ENCODE measurements around the gene PUS1.
A peak's percentile ranks its signal among the peaks of the same experiment; 100 is the strongest.

The PUS1 gene

DNA sequence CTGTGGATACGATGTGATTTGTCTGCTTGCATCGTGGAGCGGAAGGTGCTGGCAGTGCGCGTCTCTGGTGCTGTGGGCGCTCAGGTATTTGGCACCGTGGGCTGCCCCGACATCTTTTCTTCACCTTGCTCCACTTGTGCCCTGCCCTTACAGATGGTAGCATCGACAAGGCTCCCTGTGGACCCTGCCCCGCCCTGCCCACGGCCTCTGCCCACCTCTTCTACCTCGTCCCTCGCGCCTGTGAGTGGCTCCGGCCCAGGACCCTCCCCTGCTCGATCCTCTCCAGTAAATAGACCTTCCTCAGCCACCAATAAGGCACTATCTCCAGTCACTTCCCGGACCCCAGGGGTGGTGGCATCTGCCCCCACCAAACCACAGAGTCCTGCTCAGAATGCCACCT, 57.3 kb downstream of the PUS1 start:
- DNase-seq (ENCODE audit: low read depth) = no peak
- H3K4me3 ChIP-seq (ENCODE audit: low read depth, low read length) = no peak overlapping the region
- no peak for TF ChIP-seq MYC (IDR thresholded peaks at IDR 0.05; ENCODE audit: low read depth, low read length)
- TF ChIP-seq, protein P1, sequence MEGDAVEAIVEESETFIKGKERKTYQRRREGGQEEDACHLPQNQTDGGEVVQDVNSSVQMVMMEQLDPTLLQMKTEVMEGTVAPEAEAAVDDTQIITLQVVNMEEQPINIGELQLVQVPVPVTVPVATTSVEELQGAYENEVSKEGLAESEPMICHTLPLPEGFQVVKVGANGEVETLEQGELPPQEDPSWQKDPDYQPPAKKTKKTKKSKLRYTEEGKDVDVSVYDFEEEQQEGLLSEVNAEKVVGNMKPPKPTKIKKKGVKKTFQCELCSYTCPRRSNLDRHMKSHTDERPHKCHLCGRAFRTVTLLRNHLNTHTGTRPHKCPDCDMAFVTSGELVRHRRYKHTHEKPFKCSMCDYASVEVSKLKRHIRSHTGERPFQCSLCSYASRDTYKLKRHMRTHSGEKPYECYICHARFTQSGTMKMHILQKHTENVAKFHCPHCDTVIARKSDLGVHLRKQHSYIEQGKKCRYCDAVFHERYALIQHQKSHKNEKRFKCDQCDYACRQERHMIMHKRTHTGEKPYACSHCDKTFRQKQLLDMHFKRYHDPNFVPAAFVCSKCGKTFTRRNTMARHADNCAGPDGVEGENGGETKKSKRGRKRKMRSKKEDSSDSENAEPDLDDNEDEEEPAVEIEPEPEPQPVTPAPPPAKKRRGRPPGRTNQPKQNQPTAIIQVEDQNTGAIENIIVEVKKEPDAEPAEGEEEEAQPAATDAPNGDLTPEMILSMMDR (IDR thresholded peaks at IDR 0.05; ENCODE audit: low read depth, low read length) = no peak
- TF ChIP-seq, protein P2, sequence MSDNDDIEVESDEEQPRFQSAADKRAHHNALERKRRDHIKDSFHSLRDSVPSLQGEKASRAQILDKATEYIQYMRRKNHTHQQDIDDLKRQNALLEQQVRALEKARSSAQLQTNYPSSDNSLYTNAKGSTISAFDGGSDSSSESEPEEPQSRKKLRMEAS (IDR thresholded peaks at IDR 0.05; ENCODE audit: low read depth, low read length) = no peak
- no peak for TF ChIP-seq POLR2A (IDR thresholded peaks at IDR 0.05; ENCODE audit: extremely low read depth, insufficient read length)

DNA sequence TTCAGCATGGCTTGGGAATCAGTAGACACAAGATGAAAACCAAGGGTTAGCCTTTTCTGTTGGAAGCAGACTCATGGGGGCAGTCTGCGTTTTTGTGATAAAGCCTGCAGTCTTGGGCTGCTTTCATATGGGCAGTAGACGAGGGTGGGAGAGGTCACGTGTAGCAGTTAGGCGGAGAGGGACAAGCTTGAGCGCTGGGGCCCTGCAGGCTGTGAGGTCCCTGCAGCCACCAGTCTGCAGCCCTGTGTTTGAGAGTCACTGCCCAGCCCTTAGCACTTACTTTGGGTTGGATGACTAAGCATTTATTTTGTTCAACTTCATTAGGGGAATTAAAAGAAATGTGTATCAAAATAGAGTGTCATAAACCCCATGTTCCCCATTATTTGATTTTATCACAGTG, 57.8 kb downstream of the PUS1 start:
- H3K4me3 ChIP-seq (ENCODE audit: low read depth, low read length) = no peak overlapping the region
- peak; percentile 39 for DNase-seq (ENCODE audit: low read depth)
- TF ChIP-seq POLR2A (IDR thresholded peaks at IDR 0.05; ENCODE audit: extremely low read depth, insufficient read length) (no peak), MYC (IDR thresholded peaks at IDR 0.05; ENCODE audit: low read depth, low read length) (no peak)
- TF ChIP-seq, protein P2 (IDR thresholded peaks at IDR 0.05; ENCODE audit: low read depth, low read length) = no peak
- TF ChIP-seq, protein P1 (IDR thresholded peaks at IDR 0.05; ENCODE audit: low read depth, low read length) = no peak

DNA sequence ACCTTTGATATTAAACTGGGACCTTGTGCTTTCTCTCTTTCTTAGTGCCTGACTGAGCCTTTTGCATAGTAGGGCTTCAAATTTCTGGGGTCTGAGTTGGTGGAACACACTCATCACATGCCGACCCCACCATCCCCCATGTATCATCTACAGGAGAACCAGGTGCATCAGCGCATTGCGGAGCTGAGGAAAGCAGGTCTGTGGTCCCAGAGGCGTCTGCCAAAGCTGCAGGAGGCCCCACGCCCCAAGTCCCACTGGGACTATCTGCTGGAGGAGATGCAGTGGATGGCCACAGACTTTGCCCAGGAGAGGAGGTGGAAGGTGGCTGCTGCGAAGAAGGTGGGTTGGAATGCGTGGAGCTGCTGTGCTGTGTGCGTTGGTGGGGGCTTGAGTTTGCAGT, 58.5 kb downstream of the PUS1 start:
- TF ChIP-seq, protein P2 (IDR thresholded peaks at IDR 0.05; ENCODE audit: low read depth, low read length) = no peak
- TF ChIP-seq MYC (IDR thresholded peaks at IDR 0.05; ENCODE audit: low read depth, low read length) (no peak), POLR2A (IDR thresholded peaks at IDR 0.05; ENCODE audit: extremely low read depth, insufficient read length) (no peak)
- TF ChIP-seq, protein P1 (IDR thresholded peaks at IDR 0.05; ENCODE audit: low read depth, low read length) = no peak
- no peak for DNase-seq (ENCODE audit: low read depth)
- H3K4me3 ChIP-seq (ENCODE audit: low read depth, low read length) = no peak overlapping the region

DNA sequence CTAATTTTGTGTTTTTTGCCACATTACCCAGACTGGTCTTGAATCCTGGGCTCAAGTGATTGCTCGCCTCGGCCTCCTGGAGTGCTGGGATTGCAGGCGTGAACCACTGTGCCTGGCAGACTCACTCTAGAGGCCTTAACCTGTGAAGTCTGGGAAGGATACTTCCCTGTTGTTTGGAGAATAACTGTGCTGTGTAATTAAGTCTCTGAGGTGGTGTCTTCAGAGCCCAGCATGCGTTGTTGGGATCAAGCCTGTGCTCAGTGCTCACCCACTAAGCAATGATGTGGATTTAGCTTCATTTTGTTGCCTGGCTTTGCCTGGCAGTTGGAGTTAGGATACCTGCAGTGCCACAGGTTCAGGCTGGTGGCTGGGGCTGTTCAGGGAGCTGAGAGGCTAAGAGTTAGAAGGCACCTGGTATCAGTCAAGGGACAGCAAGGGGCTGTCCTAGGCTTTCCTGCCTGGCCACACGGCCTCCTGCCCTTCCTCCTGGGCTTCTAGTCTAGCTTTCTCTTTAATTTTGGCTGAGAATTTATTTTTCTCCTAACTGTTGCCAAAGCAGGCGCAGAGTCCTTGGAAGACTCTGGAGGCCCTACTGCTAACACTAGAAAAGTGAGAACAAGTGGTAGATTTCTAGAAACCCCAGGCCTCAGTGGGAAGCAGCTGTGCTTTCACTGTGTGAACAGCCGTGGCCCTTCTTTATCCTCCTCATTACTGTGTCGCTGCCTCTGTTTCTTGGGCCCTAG, 59.1 kb downstream of the PUS1 start:
- H3K4me3 ChIP-seq (ENCODE audit: low read depth, low read length) = no peak overlapping the region
- TF ChIP-seq, protein P1 (IDR thresholded peaks at IDR 0.05; ENCODE audit: low read depth, low read length) = no peak
- no peak for TF ChIP-seq MYC (IDR thresholded peaks at IDR 0.05; ENCODE audit: low read depth, low read length)
- TF ChIP-seq POLR2A (IDR thresholded peaks at IDR 0.05; ENCODE audit: extremely low read depth, insufficient read length) = no peak
- TF ChIP-seq, protein P2 (IDR thresholded peaks at IDR 0.05; ENCODE audit: low read depth, low read length) = no peak
- no peak for DNase-seq (ENCODE audit: low read depth)

DNA sequence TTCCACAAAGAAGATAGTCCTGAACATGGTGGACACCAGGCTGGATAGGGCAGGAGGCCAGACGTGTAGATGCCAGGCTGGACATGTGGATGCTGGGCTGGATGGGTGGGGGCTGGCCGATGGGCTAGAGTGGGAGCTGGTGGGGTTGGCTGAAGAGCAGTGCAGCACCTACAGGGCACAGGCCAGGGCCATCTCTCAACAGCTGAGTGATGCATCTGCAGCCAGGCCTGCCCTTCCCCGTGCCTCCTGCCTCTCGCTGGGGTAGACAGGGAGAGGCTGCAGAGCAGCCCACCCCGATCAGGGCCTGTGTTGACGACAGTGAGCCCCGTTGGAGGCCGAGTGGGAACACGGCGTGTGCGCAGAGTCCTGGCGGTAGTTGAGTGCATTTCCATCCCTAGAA, 59.9 kb downstream of the PUS1 start:
- no peak overlapping the region for H3K4me3 ChIP-seq (ENCODE audit: low read depth, low read length)
- no peak for DNase-seq (ENCODE audit: low read depth)
- no peak for TF ChIP-seq POLR2A (IDR thresholded peaks at IDR 0.05; ENCODE audit: extremely low read depth, insufficient read length)
- TF ChIP-seq, protein P1 (IDR thresholded peaks at IDR 0.05; ENCODE audit: low read depth, low read length) = no peak

All from NB4 (cell line).